ENCODE data around the gene SPRYD3. TPM values are rescaled to one million over a fixed set of nuclear protein-coding genes. Genes with fewer than 3 reads are reported as not detected.
"Not testable (repeated sequence)": the region's sequence is repeated elsewhere in the genome, so short reads cannot be mapped to it uniquely, and the experiment has no call there.

SPRYD3 gene
- total RNA-seq, 4 donors from 2014 or later: 21.0 to 39.5 (median 28.4) TPM

- DNase-seq (ENCODE audit: low spot score in 2 of 2): no peak
- no peak overlapping the region for H3K4me3 ChIP-seq (ENCODE audit: low read depth, poor library complexity, severe bottlenecking)
- intact Hi-C loops (cut with DNase I; ENCODE audit: low total_unique reads): no loop called here
- TF ChIP-seq, protein P1, sequence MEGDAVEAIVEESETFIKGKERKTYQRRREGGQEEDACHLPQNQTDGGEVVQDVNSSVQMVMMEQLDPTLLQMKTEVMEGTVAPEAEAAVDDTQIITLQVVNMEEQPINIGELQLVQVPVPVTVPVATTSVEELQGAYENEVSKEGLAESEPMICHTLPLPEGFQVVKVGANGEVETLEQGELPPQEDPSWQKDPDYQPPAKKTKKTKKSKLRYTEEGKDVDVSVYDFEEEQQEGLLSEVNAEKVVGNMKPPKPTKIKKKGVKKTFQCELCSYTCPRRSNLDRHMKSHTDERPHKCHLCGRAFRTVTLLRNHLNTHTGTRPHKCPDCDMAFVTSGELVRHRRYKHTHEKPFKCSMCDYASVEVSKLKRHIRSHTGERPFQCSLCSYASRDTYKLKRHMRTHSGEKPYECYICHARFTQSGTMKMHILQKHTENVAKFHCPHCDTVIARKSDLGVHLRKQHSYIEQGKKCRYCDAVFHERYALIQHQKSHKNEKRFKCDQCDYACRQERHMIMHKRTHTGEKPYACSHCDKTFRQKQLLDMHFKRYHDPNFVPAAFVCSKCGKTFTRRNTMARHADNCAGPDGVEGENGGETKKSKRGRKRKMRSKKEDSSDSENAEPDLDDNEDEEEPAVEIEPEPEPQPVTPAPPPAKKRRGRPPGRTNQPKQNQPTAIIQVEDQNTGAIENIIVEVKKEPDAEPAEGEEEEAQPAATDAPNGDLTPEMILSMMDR (IDR thresholded peaks at IDR 0.05): no peak
- no peak for TF ChIP-seq POLR2A (IDR thresholded peaks at IDR 0.05)
- 40 to 41% methylated on average over 10 of the region's 10 CpGs for WGBS, 2 donors
Observed at GRCh38 chr12:53044052-53044581, 35.1 kb downstream of the SPRYD3 start.

GRCh38 chr12:53042607-53043454 is 36.4 kb downstream of the SPRYD3 start:
- H3K4me3 ChIP-seq (ENCODE audit: low read depth, poor library complexity, severe bottlenecking): no peak overlapping the region
- intact Hi-C loops (cut with DNase I; ENCODE audit: low total_unique reads): no loop called here
- TF ChIP-seq, protein P1 (IDR thresholded peaks at IDR 0.05): no peak
- TF ChIP-seq POLR2A (IDR thresholded peaks at IDR 0.05): no peak
- DNase-seq (ENCODE audit: low spot score in 2 of 2): no peak
- WGBS, 2 donors: 73 to 74% methylated on average over 7 of the region's 7 CpGs

DNA sequence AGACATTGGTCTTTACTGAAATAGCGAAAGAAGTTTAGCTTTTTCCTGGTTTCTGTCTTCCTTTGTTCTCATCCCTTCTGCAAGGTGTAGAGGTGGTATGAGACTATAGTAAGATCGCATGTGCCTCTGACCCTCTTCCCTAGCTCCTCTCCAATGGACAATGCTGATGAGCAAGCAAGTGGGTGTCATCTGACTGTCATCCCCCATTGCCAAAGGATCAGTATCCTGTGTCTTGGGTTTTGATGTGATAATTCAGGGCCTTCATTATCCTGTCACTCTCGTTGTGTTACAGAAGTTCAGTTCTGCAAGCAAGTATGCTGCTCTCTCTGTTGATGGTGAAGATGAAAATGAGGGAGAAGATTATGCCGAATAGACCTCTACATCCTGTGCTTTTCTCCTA is 39.3 kb downstream of the SPRYD3 start:
- intact Hi-C loops (cut with DNase I; ENCODE audit: low total_unique reads): loop anchor here (1.0 kb wide), 1 partner anchor 28 kb away; no protein-coding TSS in a partner anchor
- no peak overlapping the region for H3K4me3 ChIP-seq (ENCODE audit: low read depth, poor library complexity, severe bottlenecking)
- no peak for DNase-seq (ENCODE audit: low spot score in 2 of 2)
- WGBS, 2 donors: 72 to 80% methylated on average over 4 of the region's 4 CpGs
- TF ChIP-seq, protein P1 (IDR thresholded peaks at IDR 0.05): no peak
- no peak for TF ChIP-seq POLR2A (IDR thresholded peaks at IDR 0.05)

DNA sequence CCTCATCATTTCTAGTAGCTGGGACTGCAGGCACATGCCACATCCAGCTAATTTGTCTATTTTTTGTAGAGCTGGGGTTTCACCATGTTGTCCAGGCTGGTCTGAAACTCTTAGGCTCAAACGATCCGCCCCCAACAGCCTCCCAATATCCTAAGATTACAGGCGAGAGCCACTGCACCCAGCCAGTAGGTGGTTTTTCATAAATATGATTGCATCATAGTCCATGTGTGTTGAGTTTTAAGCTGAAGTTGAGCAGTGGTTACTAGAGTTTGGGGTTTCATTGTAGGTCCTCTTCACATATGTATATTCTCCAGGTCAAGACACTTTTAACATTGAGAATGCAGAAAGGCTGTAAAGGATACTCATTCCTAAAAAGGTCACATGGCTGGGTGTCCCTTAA is 42.4 kb downstream of the SPRYD3 start:
- WGBS, 2 donors: 88 to 91% methylated on average over 3 of the region's 3 CpGs
- intact Hi-C loops (cut with DNase I; ENCODE audit: low total_unique reads): no loop called here
- TF ChIP-seq, protein P1 (IDR thresholded peaks at IDR 0.05): no peak
- no peak for TF ChIP-seq POLR2A (IDR thresholded peaks at IDR 0.05)
- H3K4me3 ChIP-seq (ENCODE audit: low read depth, poor library complexity, severe bottlenecking): no peak overlapping the region
- no peak for DNase-seq (ENCODE audit: low spot score in 2 of 2)

GRCh38 chr12:53034459-53034858 is 44.7 kb downstream of the SPRYD3 start:
- H3K4me3 ChIP-seq (ENCODE audit: low read depth, poor library complexity, severe bottlenecking): no peak overlapping the region
- intact Hi-C loops (cut with DNase I; ENCODE audit: low total_unique reads): no loop called here
- no peak for DNase-seq (ENCODE audit: low spot score in 2 of 2)
- WGBS, 2 donors: 83 to 86% methylated on average over 8 of the region's 8 CpGs
- TF ChIP-seq POLR2A (IDR thresholded peaks at IDR 0.05): no peak
- TF ChIP-seq, protein P1 (IDR thresholded peaks at IDR 0.05): no peak

DNA sequence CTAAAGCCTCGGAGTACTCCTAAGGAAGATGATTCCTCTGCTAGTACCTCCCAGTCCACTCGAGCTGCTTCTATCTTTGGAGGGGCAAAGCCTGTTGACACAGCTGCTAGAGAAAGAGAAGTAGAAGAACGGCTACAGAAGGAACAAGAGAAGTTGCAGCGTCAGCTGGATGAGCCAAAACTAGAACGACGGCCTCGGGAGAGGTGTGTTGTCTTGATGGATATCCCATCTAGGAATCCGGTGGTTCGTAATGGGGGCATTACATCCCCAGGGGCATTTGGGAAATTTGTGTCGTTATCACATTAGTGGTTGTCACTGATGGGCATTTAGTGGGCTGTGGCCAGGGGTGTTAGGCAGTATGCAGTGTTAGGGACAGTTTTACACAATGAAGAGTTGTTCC is 45.4 kb downstream of the SPRYD3 start:
- H3K4me3 ChIP-seq (ENCODE audit: low read depth, poor library complexity, severe bottlenecking); intact Hi-C loops (cut with DNase I; ENCODE audit: low total_unique reads); DNase-seq (ENCODE audit: low spot score in 2 of 2): not testable (repeated sequence)
- 80 to 82% methylated on average over 10 of the region's 10 CpGs for WGBS, 2 donors

Data from lower leg skin (tissue), 4 donors.